Measurements from ENCODE around the gene ZBED6. TPM values are rescaled to one million over a fixed set of nuclear protein-coding genes. Genes with fewer than 3 reads are reported as not detected.
"Not testable (repeated sequence)": the region's sequence is repeated elsewhere in the genome, so short reads cannot be mapped to it uniquely, and the experiment has no call there.

The ZBED6 gene
- polyA plus RNA-seq, 1 of the 3 experiments (the other 2 are of a cell fraction) = 2.5 TPM

DNA sequence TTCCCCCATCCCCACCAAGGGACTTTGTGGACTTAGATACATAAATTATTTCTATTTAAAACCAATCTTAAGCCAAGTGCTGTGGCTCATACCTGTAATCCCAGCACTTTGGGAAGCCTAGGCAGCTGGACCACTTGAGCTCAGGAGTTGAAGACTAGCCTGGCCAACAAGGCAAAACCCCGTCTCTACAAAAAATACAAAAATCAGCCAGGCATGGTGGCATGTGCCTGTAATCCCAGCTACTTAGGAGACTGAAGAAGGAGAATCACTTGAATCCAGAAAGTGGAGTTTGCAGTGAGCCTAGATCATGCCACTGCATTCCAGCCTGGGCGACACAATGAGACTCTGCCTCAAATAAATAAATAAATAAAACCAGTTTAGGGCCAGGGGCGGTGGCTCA, 34.9 kb upstream of the ZBED6 start:
- TF ChIP-seq GABPA (IDR thresholded peaks at IDR 0.05; ENCODE audit: low read depth) (no peak), EZH2phosphoT487 (IDR thresholded peaks at IDR 0.05; ENCODE audit: borderline replicate concordance, low read depth) (no peak), JUND (IDR thresholded peaks at IDR 0.05) (no peak), SMC3 (IDR thresholded peaks at IDR 0.05; ENCODE audit: low read depth, low read length) (no peak), RXRA (IDR thresholded peaks at IDR 0.05; ENCODE audit: borderline replicate concordance, low read depth) (no peak), TCF12 (IDR thresholded peaks at IDR 0.05) (no peak), POLR2AphosphoS5 (IDR thresholded peaks at IDR 0.05; ENCODE audit: low read depth, low read length) (no peak), CHD2 (IDR thresholded peaks at IDR 0.05; ENCODE audit: low read length, partially characterized antibody) (no peak), RAD21 (IDR thresholded peaks at IDR 0.05; ENCODE audit: low read length) (no peak), YY1 (IDR thresholded peaks at IDR 0.05; ENCODE audit: low read depth) (no peak), NRF1 (IDR thresholded peaks at IDR 0.05; ENCODE audit: low read depth, low read length) (no peak), TAF1 (IDR thresholded peaks at IDR 0.05; ENCODE audit: borderline replicate concordance, low read depth, low read length) (no peak), FOXM1 (IDR thresholded peaks at IDR 0.05; ENCODE audit: low read depth) (no peak)
- TF ChIP-seq, protein P1, sequence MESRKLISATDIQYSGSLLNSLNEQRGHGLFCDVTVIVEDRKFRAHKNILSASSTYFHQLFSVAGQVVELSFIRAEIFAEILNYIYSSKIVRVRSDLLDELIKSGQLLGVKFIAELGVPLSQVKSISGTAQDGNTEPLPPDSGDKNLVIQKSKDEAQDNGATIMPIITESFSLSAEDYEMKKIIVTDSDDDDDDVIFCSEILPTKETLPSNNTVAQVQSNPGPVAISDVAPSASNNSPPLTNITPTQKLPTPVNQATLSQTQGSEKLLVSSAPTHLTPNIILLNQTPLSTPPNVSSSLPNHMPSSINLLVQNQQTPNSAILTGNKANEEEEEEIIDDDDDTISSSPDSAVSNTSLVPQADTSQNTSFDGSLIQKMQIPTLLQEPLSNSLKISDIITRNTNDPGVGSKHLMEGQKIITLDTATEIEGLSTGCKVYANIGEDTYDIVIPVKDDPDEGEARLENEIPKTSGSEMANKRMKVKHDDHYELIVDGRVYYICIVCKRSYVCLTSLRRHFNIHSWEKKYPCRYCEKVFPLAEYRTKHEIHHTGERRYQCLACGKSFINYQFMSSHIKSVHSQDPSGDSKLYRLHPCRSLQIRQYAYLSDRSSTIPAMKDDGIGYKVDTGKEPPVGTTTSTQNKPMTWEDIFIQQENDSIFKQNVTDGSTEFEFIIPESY (IDR thresholded peaks at IDR 0.05; ENCODE audit: borderline replicate concordance, low read depth) = no peak
- TF ChIP-seq, protein P2, sequence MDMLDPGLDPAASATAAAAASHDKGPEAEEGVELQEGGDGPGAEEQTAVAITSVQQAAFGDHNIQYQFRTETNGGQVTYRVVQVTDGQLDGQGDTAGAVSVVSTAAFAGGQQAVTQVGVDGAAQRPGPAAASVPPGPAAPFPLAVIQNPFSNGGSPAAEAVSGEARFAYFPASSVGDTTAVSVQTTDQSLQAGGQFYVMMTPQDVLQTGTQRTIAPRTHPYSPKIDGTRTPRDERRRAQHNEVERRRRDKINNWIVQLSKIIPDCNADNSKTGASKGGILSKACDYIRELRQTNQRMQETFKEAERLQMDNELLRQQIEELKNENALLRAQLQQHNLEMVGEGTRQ (IDR thresholded peaks at IDR 0.05; ENCODE audit: borderline replicate concordance, low read depth, low read length) = no peak
- TF ChIP-seq, protein P3, sequence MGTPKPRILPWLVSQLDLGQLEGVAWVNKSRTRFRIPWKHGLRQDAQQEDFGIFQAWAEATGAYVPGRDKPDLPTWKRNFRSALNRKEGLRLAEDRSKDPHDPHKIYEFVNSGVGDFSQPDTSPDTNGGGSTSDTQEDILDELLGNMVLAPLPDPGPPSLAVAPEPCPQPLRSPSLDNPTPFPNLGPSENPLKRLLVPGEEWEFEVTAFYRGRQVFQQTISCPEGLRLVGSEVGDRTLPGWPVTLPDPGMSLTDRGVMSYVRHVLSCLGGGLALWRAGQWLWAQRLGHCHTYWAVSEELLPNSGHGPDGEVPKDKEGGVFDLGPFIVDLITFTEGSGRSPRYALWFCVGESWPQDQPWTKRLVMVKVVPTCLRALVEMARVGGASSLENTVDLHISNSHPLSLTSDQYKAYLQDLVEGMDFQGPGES (IDR thresholded peaks at IDR 0.05; ENCODE audit: low read depth, low read length) = no peak
- TF ChIP-seq, protein P4, sequence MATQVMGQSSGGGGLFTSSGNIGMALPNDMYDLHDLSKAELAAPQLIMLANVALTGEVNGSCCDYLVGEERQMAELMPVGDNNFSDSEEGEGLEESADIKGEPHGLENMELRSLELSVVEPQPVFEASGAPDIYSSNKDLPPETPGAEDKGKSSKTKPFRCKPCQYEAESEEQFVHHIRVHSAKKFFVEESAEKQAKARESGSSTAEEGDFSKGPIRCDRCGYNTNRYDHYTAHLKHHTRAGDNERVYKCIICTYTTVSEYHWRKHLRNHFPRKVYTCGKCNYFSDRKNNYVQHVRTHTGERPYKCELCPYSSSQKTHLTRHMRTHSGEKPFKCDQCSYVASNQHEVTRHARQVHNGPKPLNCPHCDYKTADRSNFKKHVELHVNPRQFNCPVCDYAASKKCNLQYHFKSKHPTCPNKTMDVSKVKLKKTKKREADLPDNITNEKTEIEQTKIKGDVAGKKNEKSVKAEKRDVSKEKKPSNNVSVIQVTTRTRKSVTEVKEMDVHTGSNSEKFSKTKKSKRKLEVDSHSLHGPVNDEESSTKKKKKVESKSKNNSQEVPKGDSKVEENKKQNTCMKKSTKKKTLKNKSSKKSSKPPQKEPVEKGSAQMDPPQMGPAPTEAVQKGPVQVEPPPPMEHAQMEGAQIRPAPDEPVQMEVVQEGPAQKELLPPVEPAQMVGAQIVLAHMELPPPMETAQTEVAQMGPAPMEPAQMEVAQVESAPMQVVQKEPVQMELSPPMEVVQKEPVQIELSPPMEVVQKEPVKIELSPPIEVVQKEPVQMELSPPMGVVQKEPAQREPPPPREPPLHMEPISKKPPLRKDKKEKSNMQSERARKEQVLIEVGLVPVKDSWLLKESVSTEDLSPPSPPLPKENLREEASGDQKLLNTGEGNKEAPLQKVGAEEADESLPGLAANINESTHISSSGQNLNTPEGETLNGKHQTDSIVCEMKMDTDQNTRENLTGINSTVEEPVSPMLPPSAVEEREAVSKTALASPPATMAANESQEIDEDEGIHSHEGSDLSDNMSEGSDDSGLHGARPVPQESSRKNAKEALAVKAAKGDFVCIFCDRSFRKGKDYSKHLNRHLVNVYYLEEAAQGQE (IDR thresholded peaks at IDR 0.05; ENCODE audit: low read depth, low read length) = no peak
- TF ChIP-seq, protein P5, sequence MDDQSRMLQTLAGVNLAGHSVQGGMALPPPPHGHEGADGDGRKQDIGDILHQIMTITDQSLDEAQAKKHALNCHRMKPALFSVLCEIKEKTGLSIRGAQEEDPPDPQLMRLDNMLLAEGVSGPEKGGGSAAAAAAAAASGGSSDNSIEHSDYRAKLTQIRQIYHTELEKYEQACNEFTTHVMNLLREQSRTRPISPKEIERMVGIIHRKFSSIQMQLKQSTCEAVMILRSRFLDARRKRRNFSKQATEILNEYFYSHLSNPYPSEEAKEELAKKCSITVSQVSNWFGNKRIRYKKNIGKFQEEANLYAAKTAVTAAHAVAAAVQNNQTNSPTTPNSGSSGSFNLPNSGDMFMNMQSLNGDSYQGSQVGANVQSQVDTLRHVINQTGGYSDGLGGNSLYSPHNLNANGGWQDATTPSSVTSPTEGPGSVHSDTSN (IDR thresholded peaks at IDR 0.05) = no peak
- CTCF ChIA-PET = interaction anchor here (0.7 kb wide), 1 partner anchor 10 kb away, joined by 4 read pairs; no protein-coding TSS in a partner anchor
- 90% methylated on average over 3 of the region's 3 CpGs for WGBS (ENCODE audit: low lambda C conversion rate)

DNA sequence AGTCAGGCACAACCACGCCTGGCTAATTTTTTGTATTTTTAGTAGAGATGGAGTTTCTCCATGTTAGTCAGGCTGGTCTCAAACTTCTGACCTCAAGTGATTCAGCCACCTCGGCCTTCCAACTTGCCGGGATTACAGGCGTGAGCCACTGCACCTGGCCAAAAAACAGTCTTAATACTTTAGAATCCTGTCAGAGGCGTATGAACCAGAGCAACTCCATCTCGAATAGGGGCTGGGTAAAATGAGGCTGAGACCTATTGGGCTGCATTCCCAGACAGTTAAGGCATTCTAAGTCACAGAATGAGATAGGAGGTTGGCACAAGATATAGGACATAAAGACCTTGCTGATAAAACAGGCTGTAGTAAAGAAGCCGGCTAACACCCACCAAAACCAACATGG, 33.5 kb upstream of the ZBED6 start:
- H3K9me2 ChIP-seq; H3K79me2 ChIP-seq (ENCODE audit: insufficient read depth); H3K27ac ChIP-seq (ENCODE audit: low read depth in 2 of 2, low read length in 1 of 2); H3K4me1 ChIP-seq (ENCODE audit: control insufficient read depth in 1 of 2, insufficient read depth in 2 of 2, low read depth in 1 of 2, low read length in 1 of 2); H3K9ac ChIP-seq; H3K4me3 ChIP-seq (ENCODE audit: low read depth in 2 of 2, low read length in 1 of 2); H3K36me3 ChIP-seq (replicated peaks in 1 of 2; ENCODE audit: control insufficient read depth in 1 of 2, insufficient read depth in 2 of 2, low read length in 1 of 2); DNase-seq; H2AFZ ChIP-seq (ENCODE audit: low read depth); H3F3A ChIP-seq (replicated peaks; ENCODE audit: insufficient read depth); POLR2A ChIA-PET; H4K20me1 ChIP-seq (ENCODE audit: insufficient read depth); H3K27me3 ChIP-seq (ENCODE audit: insufficient read depth); CTCF ChIA-PET; H3K4me2 ChIP-seq; H3K9me3 ChIP-seq: not testable (repeated sequence)
- WGBS (ENCODE audit: low lambda C conversion rate) = 86% methylated on average over 7 of the region's 7 CpGs

More for the DNA sequence above, 34.9 kb upstream of the ZBED6 start:
- Histone ChIP-seq H3K79me2 (ENCODE audit: insufficient read depth) (no peaks in the 10 kb centered on the region), H3F3A (replicated peaks; ENCODE audit: insufficient read depth) (no peaks in the 10 kb centered on the region), H3K4me1 (ENCODE audit: control insufficient read depth in 1 of 2, insufficient read depth in 2 of 2, low read depth in 1 of 2, low read length in 1 of 2) (no peaks in the 10 kb centered on the region; a peak in 1 of 4 replicates), H3K4me2 (no peak overlapping the region), H3K9ac (no peak overlapping the region), H3K27ac (ENCODE audit: low read depth in 2 of 2, low read length in 1 of 2) (no peak overlapping the region), H3K36me3 (replicated peaks in 1 of 2; ENCODE audit: control insufficient read depth in 1 of 2, insufficient read depth in 2 of 2, low read length in 1 of 2) (no peaks in the 10 kb centered on the region), H3K9me2 (no peaks in the 10 kb centered on the region), H3K27me3 (ENCODE audit: insufficient read depth) (no peaks in the 10 kb centered on the region), H3K4me3 (ENCODE audit: low read depth in 2 of 2, low read length in 1 of 2) (no peak overlapping the region), H4K20me1 (ENCODE audit: insufficient read depth) (no peaks in the 10 kb centered on the region), H3K9me3 (no peaks in the 10 kb centered on the region), H2AFZ (ENCODE audit: low read depth) (no peak overlapping the region)
- POLR2A ChIA-PET = no interaction called here
- no peak for DNase-seq

Data from SK-N-SH (cell line).